ENCODE measurements around the gene CADPS2. TPM values are rescaled to one million over a fixed set of nuclear protein-coding genes. Genes with fewer than 3 reads are reported as not detected.
A peak's percentile ranks its signal among the peaks of the same experiment; 100 is the strongest.

CADPS2 gene
- total and polyA plus RNA-seq, 2 donors (not counting 3 experiments of a cell fraction or from before 2014, with no cell fraction given) = 9.5 to 22.6 TPM

DNA sequence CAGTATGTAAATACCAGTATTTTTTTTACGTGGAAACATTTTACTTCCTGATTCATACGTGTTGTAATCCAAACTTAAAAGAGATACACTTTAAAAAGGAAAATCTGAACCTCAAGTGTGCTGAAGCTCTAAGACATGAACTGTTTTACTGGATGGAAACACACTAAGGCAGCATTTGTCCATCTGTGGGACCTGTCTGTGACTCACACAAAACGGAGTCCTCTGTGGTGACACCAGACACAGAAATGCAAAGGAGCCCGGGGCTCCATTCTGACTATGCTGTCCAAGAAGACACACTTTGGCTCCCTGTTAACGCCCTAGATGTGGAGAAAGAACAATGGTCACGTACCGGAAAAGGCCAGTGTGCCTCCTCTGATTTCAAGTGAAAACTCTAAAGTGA, 211.2 kb downstream of the CADPS2 start:
- intact Hi-C loops (cut with micrococcal nuclease) (no loop called here), dilution Hi-C loops (cut with MboI; ENCODE audit: extremely low pct_ligation_motif_present, low sequenced_read_pairs) (no loop called here)
- Histone ChIP-seq H3K27me3 (ENCODE audit: control insufficient read depth in 2 of 2, insufficient read depth in 2 of 2, low read length in 2 of 2) (no peaks in the 10 kb centered on the region), H2AFZ (ENCODE audit: low read depth, low read length) (no peak overlapping the region), H3K79me2 (ENCODE audit: control insufficient read depth, insufficient read depth, low read length) (no peaks in the 10 kb centered on the region), H3K9ac (replicated peaks; ENCODE audit: extremely low read depth, insufficient read depth, low read length) (no peak overlapping the region), H3K9me1 (replicated peaks; ENCODE audit: control insufficient read depth, extremely low read depth, insufficient read depth, low read length) (no peaks in the 10 kb centered on the region), H3K4me2 (ENCODE audit: insufficient read depth, low read length) (no peak overlapping the region), H4K20me1 (replicated peaks; ENCODE audit: control insufficient read depth, extremely low read depth, insufficient read depth, low read length) (no peaks in the 10 kb centered on the region), H3K4me3 (replicated peaks in 1 of 3; ENCODE audit: insufficient read depth in 1 of 3, low read depth in 1 of 3, low read length in 3 of 3) (no peak overlapping the region), H3K27ac (ENCODE audit: insufficient read depth, low read depth, low read length) (no peak overlapping the region), H3K9me3 (replicated peaks; ENCODE audit: control insufficient read depth, insufficient read depth, low read length) (no peaks in the 10 kb centered on the region), H3K36me3 (ENCODE audit: control insufficient read depth in 2 of 2, extremely low read depth in 1 of 2, insufficient read depth in 2 of 2, low read length in 2 of 2) (no peaks in the 10 kb centered on the region), H3K4me1 (ENCODE audit: control insufficient read depth, extremely low read depth, insufficient read depth, low read length) (peaks cover 4% of the 10 kb centered on the region)
- no peak for TF ChIP-seq POLR2A (IDR thresholded peaks at IDR 0.05; ENCODE audit: low read depth, low read length)
- no peak for TF ChIP-seq EZH2 (IDR thresholded peaks at IDR 0.05; ENCODE audit: borderline replicate concordance, low read depth, low read length, severe bottlenecking)
- no peak for TF ChIP-seq GATA2 (IDR thresholded peaks at IDR 0.05; ENCODE audit: insufficient read depth, insufficient read length, low read depth, low read length)
- FAIRE-seq = no peak
- CTCF ChIA-PET = no interaction called here
- no peak for DNase-seq (ENCODE audit: low read depth, low spot score)
- POLR2A ChIA-PET = no interaction called here
- BruUV-seq (replicated peaks) = no TSS peak

DNA sequence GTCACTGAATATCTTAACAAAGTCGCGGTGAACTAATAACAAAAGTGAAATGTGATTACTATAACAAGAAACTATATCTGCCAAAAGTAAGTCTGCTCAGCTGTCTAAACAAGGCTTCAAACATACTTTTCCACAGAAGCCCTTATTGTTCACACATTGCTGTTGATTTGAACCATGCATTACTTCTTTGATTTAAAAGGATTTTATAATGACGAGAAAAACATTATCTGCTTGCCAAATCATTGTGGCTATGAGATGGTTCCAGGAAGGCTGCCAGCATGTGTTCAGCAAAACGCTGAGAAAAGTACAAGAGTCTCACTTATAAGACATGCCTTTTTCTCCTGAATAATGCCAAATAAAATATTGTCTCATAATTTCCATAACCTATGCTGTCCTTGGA, 211.8 kb downstream of the CADPS2 start:
- Histone ChIP-seq H3K9me3 (replicated peaks; ENCODE audit: control insufficient read depth, insufficient read depth, low read length) (no peaks in the 10 kb centered on the region), H3K27me3 (ENCODE audit: control insufficient read depth in 2 of 2, insufficient read depth in 2 of 2, low read length in 2 of 2) (no peaks in the 10 kb centered on the region), H3K9ac (replicated peaks; ENCODE audit: extremely low read depth, insufficient read depth, low read length) (no peak overlapping the region), H3K79me2 (ENCODE audit: control insufficient read depth, insufficient read depth, low read length) (no peaks in the 10 kb centered on the region), H3K27ac (ENCODE audit: insufficient read depth, low read depth, low read length) (no peak overlapping the region), H3K36me3 (ENCODE audit: control insufficient read depth in 2 of 2, extremely low read depth in 1 of 2, insufficient read depth in 2 of 2, low read length in 2 of 2) (no peaks in the 10 kb centered on the region), H3K4me3 (replicated peaks in 1 of 3; ENCODE audit: insufficient read depth in 1 of 3, low read depth in 1 of 3, low read length in 3 of 3) (no peak overlapping the region), H3K4me2 (ENCODE audit: insufficient read depth, low read length) (no peak overlapping the region), H4K20me1 (replicated peaks; ENCODE audit: control insufficient read depth, extremely low read depth, insufficient read depth, low read length) (no peaks in the 10 kb centered on the region), H3K4me1 (ENCODE audit: control insufficient read depth, extremely low read depth, insufficient read depth, low read length) (peaks cover 4% of the 10 kb centered on the region), H2AFZ (ENCODE audit: low read depth, low read length) (no peak overlapping the region), H3K9me1 (replicated peaks; ENCODE audit: control insufficient read depth, extremely low read depth, insufficient read depth, low read length) (no peaks in the 10 kb centered on the region)
- TF ChIP-seq EZH2 (IDR thresholded peaks at IDR 0.05; ENCODE audit: borderline replicate concordance, low read depth, low read length, severe bottlenecking) (no peak), POLR2A (IDR thresholded peaks at IDR 0.05; ENCODE audit: low read depth, low read length) (no peak), MYC (IDR thresholded peaks at IDR 0.05; ENCODE audit: low read depth, low read length) (no peak), GATA2 (IDR thresholded peaks at IDR 0.05; ENCODE audit: insufficient read depth, insufficient read length, low read depth, low read length) (no peak), FOS (IDR thresholded peaks at IDR 0.05; ENCODE audit: borderline replicate concordance, insufficient read depth, low read length) (no peak), POLR2AphosphoS5 (IDR thresholded peaks at IDR 0.05; ENCODE audit: insufficient read depth, low read depth, low read length) (no peak), JUN (IDR thresholded peaks at IDR 0.05; ENCODE audit: borderline replicate concordance, insufficient read depth, insufficient read length, low read depth) (no peak)
- TF ChIP-seq, protein P1, sequence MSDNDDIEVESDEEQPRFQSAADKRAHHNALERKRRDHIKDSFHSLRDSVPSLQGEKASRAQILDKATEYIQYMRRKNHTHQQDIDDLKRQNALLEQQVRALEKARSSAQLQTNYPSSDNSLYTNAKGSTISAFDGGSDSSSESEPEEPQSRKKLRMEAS (IDR thresholded peaks at IDR 0.05; ENCODE audit: insufficient read depth, insufficient read length) = no peak
- TF ChIP-seq, protein P2, sequence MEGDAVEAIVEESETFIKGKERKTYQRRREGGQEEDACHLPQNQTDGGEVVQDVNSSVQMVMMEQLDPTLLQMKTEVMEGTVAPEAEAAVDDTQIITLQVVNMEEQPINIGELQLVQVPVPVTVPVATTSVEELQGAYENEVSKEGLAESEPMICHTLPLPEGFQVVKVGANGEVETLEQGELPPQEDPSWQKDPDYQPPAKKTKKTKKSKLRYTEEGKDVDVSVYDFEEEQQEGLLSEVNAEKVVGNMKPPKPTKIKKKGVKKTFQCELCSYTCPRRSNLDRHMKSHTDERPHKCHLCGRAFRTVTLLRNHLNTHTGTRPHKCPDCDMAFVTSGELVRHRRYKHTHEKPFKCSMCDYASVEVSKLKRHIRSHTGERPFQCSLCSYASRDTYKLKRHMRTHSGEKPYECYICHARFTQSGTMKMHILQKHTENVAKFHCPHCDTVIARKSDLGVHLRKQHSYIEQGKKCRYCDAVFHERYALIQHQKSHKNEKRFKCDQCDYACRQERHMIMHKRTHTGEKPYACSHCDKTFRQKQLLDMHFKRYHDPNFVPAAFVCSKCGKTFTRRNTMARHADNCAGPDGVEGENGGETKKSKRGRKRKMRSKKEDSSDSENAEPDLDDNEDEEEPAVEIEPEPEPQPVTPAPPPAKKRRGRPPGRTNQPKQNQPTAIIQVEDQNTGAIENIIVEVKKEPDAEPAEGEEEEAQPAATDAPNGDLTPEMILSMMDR (IDR thresholded peaks at IDR 0.05; ENCODE audit: extremely low read depth in 1 of 2, insufficient read depth in 1 of 2, low read depth in 1 of 2, low read length in 2 of 2) = no peak
- BruUV-seq (replicated peaks) = no TSS peak
- CTCF ChIA-PET = no interaction called here
- intact Hi-C loops (cut with micrococcal nuclease) (no loop called here), dilution Hi-C loops (cut with MboI; ENCODE audit: extremely low pct_ligation_motif_present, low sequenced_read_pairs) (no loop called here)
- FAIRE-seq (peak; percentile 56), DNase-seq (ENCODE audit: low read depth, low spot score) (peak; percentile 87)
- POLR2A ChIA-PET = no interaction called here
